HCT116 (cell line): ENCODE measurements around the gene TVP23A. TPM values are rescaled to one million over a fixed set of nuclear protein-coding genes. Genes with fewer than 3 reads are reported as not detected.

Experiments
- ATAC-seq: fragments of 200-7000 bp; cut with Tn5 transposase; 2 replicates; pipeline ENCODE4 v1.9.1; 2020; ENCODE audit warnings: mild to moderate bottlenecking, moderate library complexity
- BruUV-seq: library from RNA; stranded (reverse); fragments of 400-500 nt; replicated peaks from 2 replicates; lab custom pipeline; 2021; lab: Mats Ljungman, UMichigan
- CTCF ChIA-PET: fragments of 300-600 bp; sonication (Branson Sonifier 250); formaldehyde crosslinking; loops from one replicate; lab custom pipeline; 2021; ENCODE audit warnings: antibody characterized with exemption; lab: Charles Lee
- POLR2A ChIA-PET: fragments of 300-600, 350-600 bp; sonication (Branson Sonifier 250); formaldehyde crosslinking; loops from one replicate; lab custom pipeline; 2021; ENCODE audit warnings: antibody characterized with exemption; lab: Charles Lee
- RAD21 ChIA-PET, 2 experiments: fragments of 300-600 bp; sonication (Branson Sonifier 250); formaldehyde crosslinking; loops; one replicate each; lab custom pipeline; 2023; ENCODE audit warnings: low total read pairs in 2 of 2; ENCODE audit not compliant: uncharacterized antibody in 2 of 2, unreplicated experiment in 2 of 2, low non-redundant PET in 1 of 2; lab: Charles Lee
- DNase-seq: peaks from one replicate; pipeline ENCODE4 v3.0.0-alpha.2; 2010; ENCODE audit warnings: low read depth, low spot score
- H2AFZ ChIP-seq: fragments of 200-600 bp; shearing (Covaris generic), sonication (generic); 2 replicates; pipeline ENCODE4 v1.6.1; 2017; ENCODE audit warnings: low read depth, mixed run types, mixed read lengths, antibody characterized with exemption, low read length; ENCODE audit not compliant: poor library complexity, severe bottlenecking
- H3K27ac ChIP-seq: 2 replicates; pipeline ENCODE4 v1.5.1; 2012; ENCODE audit warnings: low read depth, low read length
- H3K27me3 ChIP-seq: fragments of 200-600 bp; sonication (generic); 2 replicates; pipeline ENCODE4 v1.6.1; 2016; ENCODE audit warnings: mixed run types, low read length, mixed read lengths; ENCODE audit not compliant: insufficient read depth
- H3K36me3 ChIP-seq, 2 experiments: fragments of 200-500 bp in 1 of 2; fragments of 200-600 bp in 1 of 2; sonication (Bioruptor generic) in 1 of 2; sonication (generic) in 1 of 2; 2 replicates each; pipeline versions ENCODE4 v1.5.1 to v1.6.1; 2014 to 2016; ENCODE audit warnings: low read length in 2 of 2, inconsistent platforms in 1 of 2, mixed read lengths in 1 of 2, mixed run types in 1 of 2; ENCODE audit not compliant: insufficient read depth in 2 of 2, control insufficient read depth in 1 of 2
- H3K4me1 ChIP-seq, 2 experiments: fragments of 200-600 bp in 1 of 2; sonication (generic) in 1 of 2; 2 replicates each; pipeline versions ENCODE4 v1.5.1 to v1.6.1; 2012 to 2017; ENCODE audit warnings: low read length in 2 of 2, inconsistent platforms in 1 of 2, mild to moderate bottlenecking in 1 of 2, mixed read lengths in 1 of 2, mixed run types in 1 of 2, moderate library complexity in 1 of 2; ENCODE audit not compliant: insufficient read depth in 2 of 2, control insufficient read depth in 1 of 2
- H3K4me2 ChIP-seq: fragments of 200-600 bp; sonication (generic); 2 replicates; pipeline ENCODE4 v1.6.1; 2017; ENCODE audit warnings: mixed run types, low read length, mixed read lengths
- H3K4me3 ChIP-seq, 2 experiments: fragments of 200-600 bp in 1 of 2; sonication (generic) in 1 of 2; replicated peaks in 1 of 2; 2 replicates each; pipeline ENCODE4 v1.5.1; 2011 to 2016; ENCODE audit warnings: low read length in 2 of 2, control low read depth in 1 of 2, low read depth in 1 of 2, mild to moderate bottlenecking in 1 of 2, mixed read lengths in 1 of 2, mixed run types in 1 of 2
- H3K79me2 ChIP-seq: fragments of 200-600 bp; sonication (generic); 2 replicates; pipeline ENCODE4 v1.6.1; 2017; ENCODE audit warnings: mild to moderate bottlenecking, mixed run types, low read length, moderate library complexity, mixed read lengths; ENCODE audit not compliant: insufficient read depth
- H3K9ac ChIP-seq: fragments of 200-600 bp; sonication (generic); 2 replicates; pipeline ENCODE4 v1.6.1; 2016; ENCODE audit warnings: low read length, mixed read lengths
- H3K9me2 ChIP-seq: fragments of 200-600 bp; sonication (generic), shearing (Covaris generic); 2 replicates; pipeline ENCODE4 v1.6.1; 2017; ENCODE audit warnings: mixed run types, mild to moderate bottlenecking, moderate library complexity; ENCODE audit not compliant: insufficient read depth
- H3K9me3 ChIP-seq, 2 experiments: fragments of 200-500 bp in 1 of 2; fragments of 200-600 bp in 1 of 2; sonication (Bioruptor generic) in 1 of 2; sonication (generic) in 1 of 2; 2 replicates each; pipeline ENCODE4 v1.6.1; 2014 to 2017; ENCODE audit warnings: low read length in 2 of 2, mixed read lengths in 2 of 2, inconsistent platforms in 1 of 2, low read depth in 1 of 2, mild to moderate bottlenecking in 1 of 2, mixed run types in 1 of 2, moderate library complexity in 1 of 2; ENCODE audit not compliant: control insufficient read depth in 1 of 2, insufficient read depth in 1 of 2
- H4K20me1 ChIP-seq: fragments of 200-600 bp; sonication (generic), shearing (Covaris generic); 2 replicates; pipeline ENCODE4 v1.6.1; 2017; ENCODE audit warnings: mixed run types, mild to moderate bottlenecking, moderate library complexity; ENCODE audit not compliant: insufficient read depth
- CBX3 ChIP-seq: IDR thresholded peaks from 2 replicates; pipeline ENCODE4 v1.6.1; 2012; ENCODE audit warnings: low read depth
- ELF1 ChIP-seq: IDR thresholded peaks from 2 replicates; pipeline ENCODE4 v1.6.1; 2012; ENCODE audit warnings: low read depth, borderline replicate concordance
- EZH2 ChIP-seq: fragments of 200-600 bp; sonication (generic); IDR thresholded peaks from 2 replicates; pipeline ENCODE4 v1.6.1; 2017; ENCODE audit warnings: antibody characterized with exemption, mixed run types
- EZH2phosphoT487 ChIP-seq: fragments of 200-600 bp; IDR thresholded peaks from 2 replicates; pipeline ENCODE4 v1.6.1; 2018; ENCODE audit warnings: antibody characterized with exemption, borderline replicate concordance
- FOSL1 ChIP-seq: IDR thresholded peaks from 2 replicates; pipeline ENCODE4 v1.6.1; 2012; ENCODE audit warnings: low read depth
- JUND ChIP-seq: IDR thresholded peaks from 2 replicates; pipeline ENCODE4 v1.6.1; 2012
- POLR2A ChIP-seq: IDR thresholded peaks from 2 replicates; pipeline ENCODE4 v1.7.0; 2011; ENCODE audit warnings: borderline replicate concordance; ENCODE audit not compliant: insufficient read depth, insufficient read length; ENCODE audit errors: extremely low read depth
- POLR2AphosphoS5 ChIP-seq: IDR thresholded peaks from 2 replicates; pipeline ENCODE4 v1.6.1; 2011; ENCODE audit warnings: mild to moderate bottlenecking, low read depth, low read length, moderate library complexity
- RAD21 ChIP-seq: IDR thresholded peaks from 2 replicates; pipeline ENCODE4 v1.6.1; 2012; ENCODE audit warnings: low read depth, mild to moderate bottlenecking
- SIN3A ChIP-seq: IDR thresholded peaks from 2 replicates; pipeline ENCODE4 v1.6.1; 2012; ENCODE audit warnings: low read depth
- SRF ChIP-seq: IDR thresholded peaks from 2 replicates; pipeline ENCODE4 v1.6.1; 2012; ENCODE audit warnings: low read depth
- YY1 ChIP-seq: IDR thresholded peaks from 2 replicates; pipeline ENCODE4 v1.6.1; 2011; ENCODE audit warnings: low read length, low read depth, moderate library complexity, mild to moderate bottlenecking; ENCODE audit not compliant: insufficient replicate concordance; ENCODE audit errors: extremely low read depth
- ZFX ChIP-seq: fragments of 450-650 bp; IDR thresholded peaks from 2 replicates; pipeline ENCODE4 v1.6.1; 2017
- ZNF274 ChIP-seq: fragments of 200-500 bp; sonication (Bioruptor generic); IDR thresholded peaks from 2 replicates; pipeline ENCODE4 v1.6.1; 2014; ENCODE audit warnings: mild to moderate bottlenecking, low read depth, low read length, inconsistent platforms
- intact Hi-C: fragments of 100-400 bp; cut with micrococcal nuclease; formaldehyde crosslinking; loops from 2 replicates; pipeline ENCODE4 v1.10.0; 2022
- total RNA-seq: library from RNA; stranded (reverse); gene quantifications from one replicate; pipeline ENCODE4 v1.2.1, GENCODE V29; 2021; ENCODE audit not compliant: unreplicated experiment
- TF ChIP-seq, protein P1 (sequence below): IDR thresholded peaks from 2 replicates; pipeline ENCODE4 v1.6.1; 2012
- TF ChIP-seq, protein P2 (sequence below): IDR thresholded peaks from 2 replicates; pipeline ENCODE4 v1.6.1; 2012; ENCODE audit warnings: low read depth

The TVP23A gene
- total RNA-seq, 1 experiment from 2014 or later: not detected

DNA sequence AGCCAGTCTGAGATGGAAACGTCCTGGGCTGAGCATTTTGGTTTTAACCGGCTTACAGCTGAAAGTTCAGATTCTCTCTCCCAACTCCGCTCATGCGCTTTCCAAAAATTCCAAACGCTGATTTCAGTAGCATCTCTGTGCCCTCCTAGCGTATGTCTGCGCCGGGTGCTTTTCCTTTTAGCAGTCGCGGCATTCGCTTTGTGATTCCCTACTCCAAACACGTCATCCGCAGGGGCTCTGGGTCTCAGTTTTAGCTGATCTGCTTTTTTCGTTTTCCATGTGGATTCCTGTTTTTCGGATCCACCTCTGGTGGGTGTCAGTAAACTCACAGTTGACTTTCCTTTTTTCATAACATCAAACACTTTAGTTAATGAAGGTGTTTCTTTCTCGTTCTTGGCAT lies 22.1 kb upstream of the TVP23A start:
- ATAC-seq (no peak), DNase-seq (no peak)
- H3K9me3 ChIP-seq: no peaks in the 10 kb centered on the region
- no peak overlapping the region for H3K4me2 ChIP-seq
- H3K9me2 ChIP-seq: no peaks in the 10 kb centered on the region
- intact Hi-C loops: no loop called here
- no peaks in the 10 kb centered on the region for H3K36me3 ChIP-seq
- no peaks in the 10 kb centered on the region for H4K20me1 ChIP-seq
- no peak overlapping the region for H3K4me3 ChIP-seq
- H3K27me3 ChIP-seq: peaks cover 15% of the 10 kb centered on the region; the same call in 1 of the 2 replicates
- no peaks in the 10 kb centered on the region for H3K4me1 ChIP-seq
- no peak overlapping the region for H3K9ac ChIP-seq
- no peak overlapping the region for H3K27ac ChIP-seq
- H3K79me2 ChIP-seq: no peaks in the 10 kb centered on the region
- TF ChIP-seq SRF (no peak), POLR2A (no peak), RAD21 (no peak), POLR2AphosphoS5 (no peak), ZNF274 (no peak), ELF1 (no peak), FOSL1 (no peak), SIN3A (no peak), ZFX (no peak), YY1 (no peak), JUND (no peak), CBX3 (no peak), EZH2 (no peak), EZH2phosphoT487 (no peak)
- TF ChIP-seq, protein P1, sequence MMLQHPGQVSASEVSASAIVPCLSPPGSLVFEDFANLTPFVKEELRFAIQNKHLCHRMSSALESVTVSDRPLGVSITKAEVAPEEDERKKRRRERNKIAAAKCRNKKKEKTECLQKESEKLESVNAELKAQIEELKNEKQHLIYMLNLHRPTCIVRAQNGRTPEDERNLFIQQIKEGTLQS: no peak
- TF ChIP-seq, protein P2, sequence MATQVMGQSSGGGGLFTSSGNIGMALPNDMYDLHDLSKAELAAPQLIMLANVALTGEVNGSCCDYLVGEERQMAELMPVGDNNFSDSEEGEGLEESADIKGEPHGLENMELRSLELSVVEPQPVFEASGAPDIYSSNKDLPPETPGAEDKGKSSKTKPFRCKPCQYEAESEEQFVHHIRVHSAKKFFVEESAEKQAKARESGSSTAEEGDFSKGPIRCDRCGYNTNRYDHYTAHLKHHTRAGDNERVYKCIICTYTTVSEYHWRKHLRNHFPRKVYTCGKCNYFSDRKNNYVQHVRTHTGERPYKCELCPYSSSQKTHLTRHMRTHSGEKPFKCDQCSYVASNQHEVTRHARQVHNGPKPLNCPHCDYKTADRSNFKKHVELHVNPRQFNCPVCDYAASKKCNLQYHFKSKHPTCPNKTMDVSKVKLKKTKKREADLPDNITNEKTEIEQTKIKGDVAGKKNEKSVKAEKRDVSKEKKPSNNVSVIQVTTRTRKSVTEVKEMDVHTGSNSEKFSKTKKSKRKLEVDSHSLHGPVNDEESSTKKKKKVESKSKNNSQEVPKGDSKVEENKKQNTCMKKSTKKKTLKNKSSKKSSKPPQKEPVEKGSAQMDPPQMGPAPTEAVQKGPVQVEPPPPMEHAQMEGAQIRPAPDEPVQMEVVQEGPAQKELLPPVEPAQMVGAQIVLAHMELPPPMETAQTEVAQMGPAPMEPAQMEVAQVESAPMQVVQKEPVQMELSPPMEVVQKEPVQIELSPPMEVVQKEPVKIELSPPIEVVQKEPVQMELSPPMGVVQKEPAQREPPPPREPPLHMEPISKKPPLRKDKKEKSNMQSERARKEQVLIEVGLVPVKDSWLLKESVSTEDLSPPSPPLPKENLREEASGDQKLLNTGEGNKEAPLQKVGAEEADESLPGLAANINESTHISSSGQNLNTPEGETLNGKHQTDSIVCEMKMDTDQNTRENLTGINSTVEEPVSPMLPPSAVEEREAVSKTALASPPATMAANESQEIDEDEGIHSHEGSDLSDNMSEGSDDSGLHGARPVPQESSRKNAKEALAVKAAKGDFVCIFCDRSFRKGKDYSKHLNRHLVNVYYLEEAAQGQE: no peak
- no TSS peak for BruUV-seq
- POLR2A ChIA-PET: no interaction called here
- no peak overlapping the region for H2AFZ ChIP-seq
- RAD21 ChIA-PET: no interaction called here
- CTCF ChIA-PET: no interaction called here
